HG02981 (cell line): ENCODE results near the gene DDIT3.

Experiments used
- ATAC-seq: cut with Tn5 transposase; IDR thresholded peaks from one replicate; pipeline ENCODE4 v1.9.1; 2021; ENCODE audit warnings: mild to moderate bottlenecking, moderate library complexity; ENCODE audit not compliant: unreplicated experiment

Gene DDIT3

DNA sequence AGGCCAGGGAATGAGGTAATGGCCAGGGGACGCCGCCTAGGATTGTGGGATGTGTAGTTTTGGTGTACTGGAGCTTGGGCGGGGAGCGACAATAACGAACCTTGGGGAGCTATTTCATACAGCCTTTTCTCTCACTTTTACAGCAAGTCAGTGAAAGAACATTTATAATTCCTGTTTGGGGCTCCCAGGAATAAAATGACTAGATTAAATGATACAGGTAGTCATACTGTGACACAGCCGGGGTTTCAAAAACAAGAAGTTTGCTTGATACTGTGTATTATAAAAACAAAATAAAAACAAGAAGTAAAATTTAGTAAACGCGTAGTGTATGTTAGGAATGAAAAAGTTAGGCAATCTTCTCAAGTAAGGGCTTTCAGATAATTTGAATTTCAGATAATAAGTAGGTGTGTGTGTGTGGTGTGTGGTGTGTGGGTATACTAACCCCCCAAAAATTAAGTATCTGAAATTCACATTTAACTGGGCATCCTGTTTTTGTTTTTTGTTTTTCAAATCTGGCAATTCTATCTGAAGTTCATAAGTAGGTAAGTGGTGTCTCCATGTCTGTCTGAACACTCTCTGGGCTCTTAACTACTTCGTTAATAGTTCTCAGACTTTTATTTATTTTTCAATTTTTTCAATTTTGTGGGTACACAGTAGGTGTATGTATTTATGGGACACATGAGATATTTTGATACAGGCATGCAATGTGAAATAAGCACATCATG is 27.1 kb upstream of the DDIT3 start:
- no peak for ATAC-seq

- ATAC-seq, result peak; percentile 97
Measured at GRCh38 chr12:57546438-57547287, 26.3 kb upstream of the DDIT3 start, which contains the start of gene DCTN2. DCTN2 (minus strand) TSS chr12:57547192; CDS start chr12:57547063, 129 bp downstream.

- ATAC-seq, result no peak
Measured at GRCh38 chr12:57545809-57546437, 25.6 kb upstream of the DDIT3 start.

DNA sequence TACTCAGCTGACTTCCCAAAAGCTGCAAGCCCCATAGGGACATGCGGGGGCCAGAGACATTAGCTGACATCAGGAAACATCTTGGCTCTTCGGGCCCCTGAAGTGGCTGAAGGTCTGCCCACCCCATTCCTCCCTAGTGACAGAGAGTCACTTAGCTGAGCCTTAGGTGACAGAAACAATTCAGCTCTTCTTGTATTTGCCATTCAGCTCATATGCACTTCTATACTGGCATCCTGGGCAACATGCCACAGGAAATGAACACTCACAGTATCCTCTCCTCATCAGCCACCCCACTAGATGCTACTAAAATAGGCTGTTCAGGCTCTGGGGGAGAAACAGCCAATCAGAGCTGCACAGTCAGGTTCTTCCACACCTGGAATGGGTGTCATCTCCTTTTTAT is 23.3 kb upstream of the DDIT3 start:
- no peak for ATAC-seq

- ATAC-seq, result no peak
Measured at GRCh38 chr12:57541717-57542116, 21.4 kb upstream of the DDIT3 start.

DNA sequence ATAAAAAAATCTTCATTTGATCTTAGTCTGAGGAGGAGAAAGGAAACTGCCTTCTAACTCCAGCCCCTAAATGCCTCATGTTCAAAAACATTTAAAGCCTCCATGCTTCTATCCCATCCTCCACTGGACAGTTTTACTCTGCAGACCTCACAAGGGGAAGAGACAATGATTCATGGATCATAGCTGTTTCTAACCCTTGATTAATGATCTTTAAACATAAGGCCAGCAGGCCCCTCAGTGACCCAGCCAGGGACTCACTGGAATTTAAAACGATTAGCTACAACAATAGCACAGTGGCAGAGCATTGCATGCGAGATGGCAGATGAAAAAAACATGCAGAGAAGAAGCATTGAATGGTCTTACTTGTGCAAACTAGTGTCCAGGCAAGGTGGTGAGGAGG is 20.7 kb upstream of the DDIT3 start:
- no peak for ATAC-seq

DNA sequence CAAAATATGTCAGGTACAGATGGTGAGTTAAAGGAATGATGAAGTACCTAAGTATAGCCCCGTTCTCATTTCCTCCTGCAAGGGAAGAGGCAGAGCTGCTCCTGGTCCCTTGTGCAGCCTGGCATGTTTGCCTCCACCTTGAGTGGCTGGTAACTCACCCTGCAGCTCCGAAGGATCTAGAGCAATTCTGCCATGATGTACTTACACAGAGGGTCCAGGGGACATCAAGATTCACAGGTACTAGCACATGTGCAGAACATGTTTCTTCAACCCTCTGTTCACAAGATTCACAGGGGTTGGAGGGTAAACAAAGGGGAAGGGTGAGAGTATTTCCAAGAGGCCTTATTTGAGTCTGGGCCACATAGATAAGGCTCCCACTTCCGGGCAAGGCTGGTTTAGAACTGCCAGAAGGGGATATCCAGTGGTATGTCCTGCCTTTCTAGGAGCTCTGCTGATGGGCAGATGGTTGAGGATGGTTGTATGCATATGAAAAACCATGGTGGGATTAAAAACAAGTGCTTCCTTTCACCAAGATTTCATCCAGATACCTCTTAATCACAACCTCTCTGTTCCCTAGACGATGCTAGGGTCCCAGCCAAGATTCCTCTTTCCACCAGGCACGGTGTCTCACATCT is 18.9 kb upstream of the DDIT3 start:
- ATAC-seq, result no peak

GRCh38 chr12:57536597-57536942 is 16.3 kb upstream of the DDIT3 start:
- no peak for ATAC-seq

- no peak for ATAC-seq
Measured at GRCh38 chr12:57535764-57536596, 15.7 kb upstream of the DDIT3 start.

DNA sequence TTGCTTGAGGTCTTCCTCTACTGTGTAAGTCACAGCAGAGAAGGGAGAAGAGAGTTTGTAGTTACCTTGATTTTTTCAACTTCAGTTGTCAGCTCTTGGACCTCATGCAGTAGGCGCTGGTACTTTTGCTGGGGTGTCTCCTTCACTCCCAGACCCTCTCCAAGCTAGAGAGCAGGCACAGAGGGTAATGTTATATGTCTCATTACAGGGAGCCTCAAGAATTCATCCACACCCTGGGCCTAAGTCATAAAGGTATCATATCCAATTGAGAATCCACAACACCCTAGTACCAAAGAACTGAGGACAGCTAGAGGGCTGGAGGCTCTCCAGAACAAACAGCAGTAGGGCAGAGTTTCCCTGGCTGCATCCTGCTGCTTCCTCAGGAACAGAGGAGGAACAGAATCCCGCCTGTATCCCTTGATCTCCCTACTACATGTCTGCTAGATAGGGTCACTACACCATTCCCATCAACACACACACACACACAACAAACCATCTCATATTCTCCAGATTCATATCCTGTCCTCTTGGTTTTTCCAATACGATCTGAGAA is 14.8 kb upstream of the DDIT3 start:
- ATAC-seq, result no peak

DNA sequence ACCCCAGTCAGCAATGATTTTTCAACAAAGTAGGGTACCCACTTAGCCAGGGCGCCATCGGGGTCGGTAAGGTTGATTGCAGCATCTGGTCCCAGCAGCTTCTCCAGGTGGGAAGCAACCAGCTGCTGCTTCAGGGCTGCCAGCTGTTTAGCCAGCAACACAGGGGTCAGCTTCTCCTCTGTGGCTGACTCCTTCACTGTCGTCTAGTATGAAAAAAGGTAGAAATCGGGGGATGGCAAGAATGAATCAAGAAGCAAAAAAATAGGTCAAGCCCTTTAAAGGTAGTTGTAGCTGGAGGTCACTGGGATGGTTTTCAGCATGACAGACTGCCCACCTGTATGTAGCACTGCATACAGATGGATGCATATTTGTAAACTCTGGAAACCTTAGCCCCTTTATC is 13.9 kb upstream of the DDIT3 start:
- ATAC-seq, result no peak

DNA sequence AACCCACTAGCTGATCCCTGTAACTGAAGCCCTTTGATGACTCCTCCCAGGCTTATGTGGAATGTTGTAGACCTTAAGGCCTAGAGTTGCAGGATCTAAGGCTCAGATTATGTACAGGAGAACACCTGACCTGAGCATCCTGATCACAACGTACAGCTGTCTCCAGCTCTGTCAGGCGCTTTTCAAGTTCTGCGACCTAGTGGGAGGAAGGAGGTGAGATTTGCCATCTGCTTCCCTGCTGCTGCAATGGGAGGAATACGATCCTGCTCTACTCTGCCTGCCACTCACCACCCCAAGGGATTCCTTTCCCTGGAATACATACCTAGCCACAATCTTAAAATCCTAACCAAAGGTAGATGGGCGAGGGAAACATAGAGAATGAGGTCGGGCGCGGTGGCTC is 12.8 kb upstream of the DDIT3 start:
- ATAC-seq, result no peak

- ATAC-seq, result no peak
Measured at GRCh38 chr12:57531836-57532235, 11.5 kb upstream of the DDIT3 start.

- ATAC-seq, result no peak
Measured at GRCh38 chr12:57530396-57531142, 10.3 kb upstream of the DDIT3 start.

GRCh38 chr12:57529831-57530230 is 9.5 kb upstream of the DDIT3 start:
- ATAC-seq, result no peak

DNA sequence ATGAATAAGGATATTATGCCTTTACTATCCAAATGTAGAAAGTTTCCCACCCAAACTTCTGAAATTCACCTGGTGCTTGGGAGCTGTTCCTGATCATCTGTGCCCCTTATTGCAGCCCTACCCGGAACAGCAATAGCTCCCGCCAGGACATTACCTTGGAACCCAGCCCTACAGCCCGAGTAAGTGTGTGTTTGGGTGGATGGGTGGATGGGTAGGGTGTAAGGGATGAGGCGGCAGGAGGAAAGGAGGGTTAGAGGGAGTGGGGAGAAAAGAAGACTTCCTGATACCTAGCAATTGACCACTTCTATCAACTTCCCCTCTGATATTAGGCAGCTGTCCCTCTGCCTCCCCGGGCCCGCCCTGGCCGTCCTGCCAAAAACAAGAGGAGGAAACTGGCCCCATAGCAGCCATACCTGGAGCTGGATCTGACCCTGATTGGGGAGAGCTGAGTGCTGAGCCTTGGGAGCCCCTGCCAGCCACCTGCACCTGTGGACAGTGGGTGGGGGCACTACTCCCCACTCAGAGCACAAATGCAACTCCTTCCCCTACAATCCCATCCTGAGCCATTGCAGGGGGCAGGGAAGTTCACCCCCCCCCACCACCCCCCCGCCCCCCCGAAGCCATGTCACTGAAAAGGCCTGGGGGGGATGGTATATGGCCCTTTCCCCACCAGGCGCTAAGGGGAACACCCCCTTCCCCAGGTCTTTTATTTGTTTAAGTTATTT is 8.7 kb upstream of the DDIT3 start:
- ATAC-seq, result no peak

GRCh38 chr12:57528176-57528575 is 7.9 kb upstream of the DDIT3 start:
- ATAC-seq, result no peak

DNA sequence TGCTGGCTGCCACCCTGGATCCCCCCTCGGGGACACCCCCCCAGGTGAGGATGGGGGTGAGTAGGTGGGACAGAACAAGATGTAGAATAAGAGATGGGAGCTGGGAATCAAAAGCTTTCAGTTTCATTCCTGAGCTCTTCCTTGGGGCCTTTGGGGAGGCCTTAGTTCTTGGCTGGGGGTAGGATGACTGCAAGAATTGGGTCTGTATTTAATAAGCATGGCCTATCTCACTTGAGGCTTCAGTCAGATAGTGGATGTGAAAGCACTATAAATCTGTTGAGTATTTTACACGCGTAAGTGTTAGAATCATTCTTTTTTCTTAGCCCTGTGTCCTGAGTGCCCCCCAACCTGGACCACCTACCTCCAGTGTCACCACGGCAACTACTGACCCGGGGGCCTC is 6.9 kb upstream of the DDIT3 start:
- ATAC-seq, result no peak
